Endodermal cell (in vitro differentiated cells): ENCODE results near the gene HAO1. TPM values are rescaled to one million over a fixed set of nuclear protein-coding genes. Genes with fewer than 3 reads are reported as not detected.
"Not testable (repeated sequence)": the region's sequence is repeated elsewhere in the genome, so short reads cannot be mapped to it uniquely, and the experiment has no call there.

ENCODE experiments used
- DNase-seq: peaks from one replicate; pipeline ENCODE4 v3.0.0-alpha.2; 2017
- H3K27ac ChIP-seq: 2 replicates; pipeline ENCODE4 v1.5.1; 2013; ENCODE audit warnings: mild to moderate bottlenecking, low read depth, low read length, moderate library complexity
- H3K27me3 ChIP-seq: 2 replicates; pipeline ENCODE4 v1.6.1; 2013; ENCODE audit warnings: mild to moderate bottlenecking, low read length, moderate library complexity; ENCODE audit not compliant: insufficient read depth, control insufficient read depth, poor library complexity, severe bottlenecking
- H3K36me3 ChIP-seq: 2 replicates; pipeline ENCODE4 v1.7.0; 2013; ENCODE audit warnings: mild to moderate bottlenecking, low read length, moderate library complexity; ENCODE audit not compliant: control insufficient read depth, insufficient read depth
- H3K4me1 ChIP-seq: one replicate; pipeline ENCODE4 v1.7.0; 2013; ENCODE audit warnings: low read length; ENCODE audit not compliant: control insufficient read depth, insufficient read depth
- H3K4me3 ChIP-seq: 2 replicates; pipeline ENCODE4 v1.5.1; 2013; ENCODE audit warnings: mild to moderate bottlenecking, low read length, moderate library complexity
- H3K9ac ChIP-seq: 2 replicates; pipeline ENCODE4 v1.6.1; 2013; ENCODE audit warnings: mild to moderate bottlenecking, low read length, moderate library complexity; ENCODE audit not compliant: poor library complexity, severe bottlenecking; ENCODE audit errors: extremely low read depth
- H3K9me3 ChIP-seq: 2 replicates; pipeline ENCODE4 v1.6.1; 2013; ENCODE audit warnings: mild to moderate bottlenecking, low read length, moderate library complexity; ENCODE audit not compliant: control insufficient read depth
- H3K27ac Mint-ChIP-seq: 2 replicates; pipeline ENCODE4 v1.8.0; 2020; ENCODE audit warnings: mixed read lengths
- H3K27me3 Mint-ChIP-seq: 2 replicates; pipeline ENCODE4 v1.8.0; 2021; ENCODE audit warnings: mild to moderate bottlenecking, mixed read lengths; ENCODE audit not compliant: insufficient read depth
- H3K36me3 Mint-ChIP-seq: 2 replicates; pipeline ENCODE4 v1.8.0; 2020; ENCODE audit warnings: low read depth, mixed read lengths
- H3K4me1 Mint-ChIP-seq: 2 replicates; pipeline ENCODE4 v1.8.0; 2020; ENCODE audit warnings: mixed read lengths
- H3K4me3 Mint-ChIP-seq: 2 replicates; pipeline ENCODE4 v1.8.0; 2020; ENCODE audit warnings: mild to moderate bottlenecking, moderate library complexity, mixed read lengths
- H3K9me3 Mint-ChIP-seq: 2 replicates; pipeline ENCODE4 v1.8.0; 2020; ENCODE audit warnings: mild to moderate bottlenecking, mixed read lengths
- WGBS, 2 experiments: methylation state at CpG; one replicate each; pipeline versions ENCODE4 v1.1.5 to v1.1.7; 2013; ENCODE audit warnings: missing lambda C conversion rate in 2 of 2, mixed read lengths in 1 of 2; ENCODE audit not compliant: insufficient coverage in 1 of 2, insufficient read length in 1 of 2; 5-methylcytosine and 5-hydroxymethylcytosine counted together
- total RNA-seq, 2 donors: library from RNA; stranded (reverse); fragmentation: NEBNext Ultra II Directional in 1 of 2; extraction: Animal tissue kit (Norgen Biotek cat#: 25700) in 1 of 2; gene quantifications; 2 replicates in 1 of 2; 3 replicates in 1 of 2; pipeline ENCODE4 v1.2.1, GENCODE V29; 2021
- TF ChIP-seq, protein P1 (sequence below): fragments of 200-600 bp; sonication (generic); conservative IDR thresholded peaks from 2 replicates; pipeline ENCODE4 v1.5.0; 2021; ENCODE audit warnings: antibody characterized with exemption, mild to moderate bottlenecking

Gene HAO1
- total RNA-seq, 2 donors from 2014 or later = not detected

DNA sequence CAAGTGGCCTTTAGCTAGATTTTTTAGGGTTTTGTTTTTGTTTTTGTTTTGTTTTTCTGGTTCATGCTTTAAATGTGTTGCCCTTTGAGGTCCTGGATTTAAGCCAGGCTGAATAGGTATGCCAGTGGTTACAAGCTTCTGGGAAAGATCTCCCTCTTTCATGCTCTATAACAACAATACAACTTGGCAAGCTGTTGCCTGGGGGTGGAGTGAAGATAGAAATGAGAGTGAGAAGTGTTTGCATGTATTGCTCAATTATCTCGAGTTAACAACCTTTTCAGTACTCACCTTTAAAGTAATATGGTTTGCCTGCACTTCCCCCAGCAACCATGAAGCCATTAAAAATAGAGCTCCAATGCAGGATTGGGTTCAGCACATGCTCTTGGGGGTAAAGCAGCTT is 19.2 kb upstream of the HAO1 start:
- 56 to 83% methylated on average over 1 of the region's 1 CpG for WGBS, 2 experiments
- no peak overlapping the region for H3K4me3 Mint-ChIP-seq
- no peak overlapping the region for H3K4me3 ChIP-seq
- H3K27me3 Mint-ChIP-seq = peaks cover 3% of the 10 kb centered on the region
- peaks cover 39% of the 10 kb centered on the region for H3K9me3 Mint-ChIP-seq
- no peaks in the 10 kb centered on the region for H3K4me1 ChIP-seq
- TF ChIP-seq, protein P1, sequence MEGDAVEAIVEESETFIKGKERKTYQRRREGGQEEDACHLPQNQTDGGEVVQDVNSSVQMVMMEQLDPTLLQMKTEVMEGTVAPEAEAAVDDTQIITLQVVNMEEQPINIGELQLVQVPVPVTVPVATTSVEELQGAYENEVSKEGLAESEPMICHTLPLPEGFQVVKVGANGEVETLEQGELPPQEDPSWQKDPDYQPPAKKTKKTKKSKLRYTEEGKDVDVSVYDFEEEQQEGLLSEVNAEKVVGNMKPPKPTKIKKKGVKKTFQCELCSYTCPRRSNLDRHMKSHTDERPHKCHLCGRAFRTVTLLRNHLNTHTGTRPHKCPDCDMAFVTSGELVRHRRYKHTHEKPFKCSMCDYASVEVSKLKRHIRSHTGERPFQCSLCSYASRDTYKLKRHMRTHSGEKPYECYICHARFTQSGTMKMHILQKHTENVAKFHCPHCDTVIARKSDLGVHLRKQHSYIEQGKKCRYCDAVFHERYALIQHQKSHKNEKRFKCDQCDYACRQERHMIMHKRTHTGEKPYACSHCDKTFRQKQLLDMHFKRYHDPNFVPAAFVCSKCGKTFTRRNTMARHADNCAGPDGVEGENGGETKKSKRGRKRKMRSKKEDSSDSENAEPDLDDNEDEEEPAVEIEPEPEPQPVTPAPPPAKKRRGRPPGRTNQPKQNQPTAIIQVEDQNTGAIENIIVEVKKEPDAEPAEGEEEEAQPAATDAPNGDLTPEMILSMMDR = no peak
- H3K9ac ChIP-seq = no peak overlapping the region
- H3K4me1 Mint-ChIP-seq = peaks cover 4% of the 10 kb centered on the region
- no peak overlapping the region for H3K27ac Mint-ChIP-seq
- no peak overlapping the region for H3K27ac ChIP-seq
- DNase-seq = no peak
- no peaks in the 10 kb centered on the region for H3K27me3 ChIP-seq
- peaks cover 4% of the 10 kb centered on the region for H3K36me3 Mint-ChIP-seq
- peaks cover 31% of the 10 kb centered on the region for H3K9me3 ChIP-seq
- H3K36me3 ChIP-seq = no peaks in the 10 kb centered on the region

DNA sequence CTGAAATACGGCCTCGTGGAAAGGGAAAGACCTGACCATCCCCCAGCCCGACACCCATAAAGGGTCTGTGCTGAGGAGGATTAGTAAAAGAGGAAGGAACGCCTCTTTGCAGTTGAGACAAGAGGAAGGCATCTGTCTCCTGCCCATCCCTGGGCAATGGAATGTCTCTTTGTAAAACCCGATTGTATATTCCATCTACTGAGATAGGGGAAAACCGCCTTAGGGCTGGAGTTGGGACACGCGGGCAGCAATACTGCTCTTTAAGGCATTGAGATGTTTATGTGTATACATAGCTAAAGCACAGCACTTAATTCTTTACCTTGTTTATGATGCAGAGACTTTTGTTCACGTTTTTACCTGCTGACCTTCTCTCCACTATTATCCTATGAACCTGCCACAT is 16.3 kb upstream of the HAO1 start:
- not testable (repeated sequence) for H3K27ac Mint-ChIP-seq, DNase-seq, H3K4me1 ChIP-seq, H3K27me3 Mint-ChIP-seq, H3K36me3 ChIP-seq, H3K9ac ChIP-seq, H3K4me3 ChIP-seq, H3K4me3 Mint-ChIP-seq, H3K27me3 ChIP-seq, H3K27ac ChIP-seq, H3K36me3 Mint-ChIP-seq, H3K4me1 Mint-ChIP-seq
- peaks cover 31% of the 10 kb centered on the region for H3K9me3 ChIP-seq
- peaks cover 53% of the 10 kb centered on the region for H3K9me3 Mint-ChIP-seq
- WGBS, 2 experiments = 86 to 87% methylated on average over 1 to 9 of the region's 9 CpGs

DNA sequence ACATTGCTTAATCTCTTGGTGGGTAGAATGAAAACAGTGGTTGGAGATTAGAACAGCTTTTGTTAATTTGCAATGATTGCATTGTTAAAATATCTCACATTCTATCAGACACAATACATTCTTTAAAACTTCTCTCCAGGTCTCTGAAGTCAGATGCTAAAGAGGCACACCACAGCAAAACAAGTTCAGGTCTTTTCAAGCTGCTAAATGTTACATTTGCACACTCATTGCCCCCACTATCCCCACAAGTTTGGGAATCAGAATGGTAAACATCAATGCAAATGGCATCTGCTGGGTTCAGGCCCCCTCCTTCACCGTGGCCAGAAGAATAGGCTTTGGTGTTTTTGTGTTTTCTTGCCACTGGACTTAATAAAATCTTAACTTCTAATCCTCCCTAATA is 10.1 kb upstream of the HAO1 start:
- peaks cover 3% of the 10 kb centered on the region for H3K27me3 Mint-ChIP-seq
- H3K9me3 Mint-ChIP-seq = peaks cover 44% of the 10 kb centered on the region
- no peak overlapping the region for H3K4me3 Mint-ChIP-seq
- Histone ChIP-seq H3K4me3 (no peak overlapping the region), H3K9me3 (peaks cover 11% of the 10 kb centered on the region), H3K27ac (no peak overlapping the region), H3K36me3 (no peaks in the 10 kb centered on the region), H3K27me3 (no peaks in the 10 kb centered on the region), H3K4me1 (no peaks in the 10 kb centered on the region), H3K9ac (no peak overlapping the region)
- H3K36me3 Mint-ChIP-seq = peaks cover 2% of the 10 kb centered on the region
- TF ChIP-seq, protein P1 = no peak
- DNase-seq = peak; percentile 46
- 53% methylated on average over 1 of the region's 1 CpG; no CpG with 5 or more reads in 1 of the 2 experiments for WGBS, 2 experiments
- H3K4me1 Mint-ChIP-seq = peaks cover 6% of the 10 kb centered on the region
- peak overlapping the region; percentile 48 for H3K27ac Mint-ChIP-seq

DNA sequence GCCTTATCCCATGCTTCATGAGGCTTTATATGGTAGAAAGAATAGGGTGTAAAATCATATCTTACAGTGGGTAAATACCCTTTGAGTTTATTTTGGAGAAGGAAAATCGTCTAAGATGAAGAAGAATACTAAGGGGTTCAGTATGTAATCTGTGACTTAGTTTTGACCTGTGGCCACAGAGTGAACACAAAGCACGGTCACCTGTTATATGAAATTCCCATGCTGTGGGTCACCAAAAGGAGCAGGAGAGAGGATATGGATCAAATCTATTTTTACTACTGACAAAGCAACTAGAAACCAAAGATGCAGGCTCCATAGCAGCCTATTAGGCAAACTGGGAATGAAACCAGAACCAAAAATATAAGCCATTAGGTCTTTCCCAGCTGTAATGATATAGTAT is 3.6 kb upstream of the HAO1 start:
- H3K36me3 Mint-ChIP-seq = no peaks in the 10 kb centered on the region
- H3K27me3 ChIP-seq = no peaks in the 10 kb centered on the region
- 53 to 86% methylated on average over 1 to 2 of the region's 2 CpGs for WGBS, 2 experiments
- H3K4me3 Mint-ChIP-seq = no peak overlapping the region
- peaks cover 22% of the 10 kb centered on the region for H3K9me3 ChIP-seq
- H3K27me3 Mint-ChIP-seq = no peaks in the 10 kb centered on the region
- DNase-seq = no peak
- H3K4me1 ChIP-seq = no peaks in the 10 kb centered on the region
- no peaks in the 10 kb centered on the region for H3K36me3 ChIP-seq
- H3K27ac ChIP-seq = no peak overlapping the region
- TF ChIP-seq, protein P1 = no peak
- no peaks in the 10 kb centered on the region for H3K4me1 Mint-ChIP-seq
- no peak overlapping the region for H3K9ac ChIP-seq
- no peak overlapping the region for H3K4me3 ChIP-seq
- H3K27ac Mint-ChIP-seq = no peak overlapping the region
- peaks cover 31% of the 10 kb centered on the region for H3K9me3 Mint-ChIP-seq
